Brain microvascular endothelial cell (primary cell): ENCODE results near the gene MUC16.

ENCODE experiments used
- DNase-seq: peaks from one replicate; pipeline ENCODE4 v3.0.0-alpha.2; 2020
- H3K27ac ChIP-seq: fragments of 250-450 bp; sonication (Bioruptor Pico); 2 replicates; pipeline ENCODE4 v1.5.1; 2020; ENCODE audit warnings: mild to moderate bottlenecking, moderate library complexity
- H3K27me3 ChIP-seq: fragments of 250-450 bp; sonication (Bioruptor Pico); replicated peaks from 2 replicates; pipeline ENCODE4 v1.5.1; 2020; ENCODE audit warnings: mild to moderate bottlenecking
- H3K36me3 ChIP-seq: fragments of 250-450 bp; sonication (Bioruptor Pico); replicated peaks from 2 replicates; pipeline ENCODE4 v1.5.1; 2020; ENCODE audit warnings: mild to moderate bottlenecking
- H3K4me3 ChIP-seq: 2 replicates; pipeline ENCODE4 v1.5.1; 2011; ENCODE audit warnings: low read depth, mild to moderate bottlenecking, control low read depth, low read length, moderate library complexity
- CTCF ChIP-seq: IDR thresholded peaks from 2 replicates; pipeline ENCODE4 v1.5.1; 2011; ENCODE audit warnings: low read depth, mild to moderate bottlenecking, moderate library complexity, low read length, control low read depth, inconsistent platforms; ENCODE audit errors: missing control alignments
- in situ Hi-C: cut with HindIII; loops from 2 replicates; pipeline ENCODE4 v1.10.0; 2017; ENCODE audit warnings: low sequenced_read_pairs, low pct_ligation_motif_present

MUC16 gene

GRCh38 chr19:9039728-9040127 is 29.5 kb upstream of the MUC16 start:
- no peak for DNase-seq
- no peaks in the 10 kb centered on the region for H3K27me3 ChIP-seq
- no peak overlapping the region for H3K4me3 ChIP-seq
- H3K36me3 ChIP-seq = no peaks in the 10 kb centered on the region
- H3K27ac ChIP-seq = no peak overlapping the region
- in situ Hi-C loops = no loop called here
- no peak for TF ChIP-seq CTCF

GRCh38 chr19:9037400-9038062 is 27.3 kb upstream of the MUC16 start:
- Histone ChIP-seq H3K4me3 (no peak overlapping the region), H3K27ac (no peak overlapping the region), H3K27me3 (no peaks in the 10 kb centered on the region), H3K36me3 (no peaks in the 10 kb centered on the region)
- no peak for DNase-seq
- in situ Hi-C loops = no loop called here
- TF ChIP-seq CTCF = no peak

- Histone ChIP-seq H3K4me3 (no peak overlapping the region), H3K27ac (no peak overlapping the region), H3K27me3 (no peaks in the 10 kb centered on the region), H3K36me3 (no peaks in the 10 kb centered on the region)
- in situ Hi-C loops = no loop called here
- TF ChIP-seq CTCF = no peak
- DNase-seq = no peak
Measured at GRCh38 chr19:9032136-9032631, 22.0 kb upstream of the MUC16 start.

GRCh38 chr19:9018163-9018875 is 8.1 kb upstream of the MUC16 start:
- Histone ChIP-seq H3K27ac (no peak overlapping the region), H3K36me3 (no peaks in the 10 kb centered on the region), H3K27me3 (no peaks in the 10 kb centered on the region), H3K4me3 (no peak overlapping the region)
- in situ Hi-C loops = no loop called here
- DNase-seq = no peak
- no peak for TF ChIP-seq CTCF

- Histone ChIP-seq H3K36me3 (no peaks in the 10 kb centered on the region), H3K4me3 (no peak overlapping the region), H3K27me3 (no peaks in the 10 kb centered on the region), H3K27ac (no peak overlapping the region)
- in situ Hi-C loops = no loop called here
- no peak for TF ChIP-seq CTCF
- DNase-seq = no peak
Measured at GRCh38 chr19:9014803-9015202, 4.6 kb upstream of the MUC16 start.

- in situ Hi-C loops = no loop called here
- no peak overlapping the region for H3K4me3 ChIP-seq
- no peak for DNase-seq
- H3K27ac ChIP-seq = no peak overlapping the region
- no peak for TF ChIP-seq CTCF
- no peaks in the 10 kb centered on the region for H3K36me3 ChIP-seq
- no peaks in the 10 kb centered on the region for H3K27me3 ChIP-seq
Measured at GRCh38 chr19:9013988-9014387, 3.8 kb upstream of the MUC16 start.
